WTC11 (cell line): ENCODE data around the gene AKIRIN1. TPM values are rescaled to one million over a fixed set of nuclear protein-coding genes. Genes with fewer than 3 reads are reported as not detected.

Experiments
- ATAC-seq: fragments of 200-7000 bp; cut with Tn5 transposase; 2 replicates; pipeline ENCODE4 v1.10.0; 2021; ENCODE audit warnings: mild to moderate bottlenecking, moderate library complexity
- CTCF ChIA-PET: fragments of 300-600 bp; sonication (Branson Sonifier 250); formaldehyde crosslinking; loops from one replicate; lab custom pipeline; 2021; ENCODE audit warnings: antibody characterized with exemption; lab: Charles Lee
- POLR2A ChIA-PET: fragments of 350-600 bp; sonication (Branson Sonifier 250); formaldehyde crosslinking; loops from one replicate; lab custom pipeline; 2021; ENCODE audit warnings: antibody characterized with exemption; lab: Charles Lee
- DNase-seq: peaks from one replicate; pipeline ENCODE4 v3.0.0; 2021; ENCODE audit warnings: low spot score
- H3K27ac Mint-ChIP-seq: 2 replicates; pipeline ENCODE4 v1.8.0; 2021; ENCODE audit warnings: mixed read lengths
- H3K27me3 Mint-ChIP-seq: 2 replicates; pipeline ENCODE4 v1.8.0; 2021; ENCODE audit warnings: low read depth, mild to moderate bottlenecking, moderate library complexity, mixed read lengths
- H3K36me3 Mint-ChIP-seq: 2 replicates; pipeline ENCODE4 v1.8.0; 2021; ENCODE audit warnings: mixed read lengths
- H3K4me1 Mint-ChIP-seq: 2 replicates; pipeline ENCODE4 v1.8.0; 2022; ENCODE audit warnings: mixed read lengths
- H3K4me3 Mint-ChIP-seq: 2 replicates; pipeline ENCODE4 v1.8.0; 2021; ENCODE audit warnings: mild to moderate bottlenecking, moderate library complexity, mixed read lengths
- H3K9me3 Mint-ChIP-seq: 2 replicates; pipeline ENCODE4 v1.8.0; 2021; ENCODE audit warnings: mixed read lengths
- CREB1 ChIP-seq: sonication (generic); formaldehyde crosslinking; IDR thresholded peaks from 2 replicates; pipeline ENCODE4 v1.8.0; 2023; ENCODE audit warnings: mild to moderate bottlenecking, missing genetic modification reagents
- CREM ChIP-seq: sonication (generic); formaldehyde crosslinking; IDR thresholded peaks from 2 replicates; pipeline ENCODE4 v1.8.1; 2022; ENCODE audit warnings: mild to moderate bottlenecking, missing genetic modification reagents, moderate library complexity
- FOXK1 ChIP-seq: sonication (generic); formaldehyde crosslinking; IDR thresholded peaks from 2 replicates; pipeline ENCODE4 v1.8.0; 2022; ENCODE audit warnings: mild to moderate bottlenecking, moderate library complexity, missing genetic modification reagents
- RELA ChIP-seq: sonication (generic); formaldehyde crosslinking; IDR thresholded peaks from 2 replicates; pipeline ENCODE4 v1.8.1; 2022; ENCODE audit warnings: missing genetic modification reagents, mild to moderate bottlenecking, borderline replicate concordance
- ZNF121 ChIP-seq: sonication (generic); formaldehyde crosslinking; IDR thresholded peaks from 2 replicates; pipeline ENCODE4 v1.8.0; 2023; ENCODE audit warnings: missing genetic modification reagents
- ZNF232 ChIP-seq: sonication (generic); formaldehyde crosslinking; IDR thresholded peaks from 2 replicates; pipeline ENCODE4 v1.8.0; 2022; ENCODE audit warnings: mild to moderate bottlenecking, missing genetic modification reagents
- ZNF263 ChIP-seq: sonication (generic); formaldehyde crosslinking; IDR thresholded peaks from 2 replicates; pipeline ENCODE4 v1.8.1; 2022; ENCODE audit warnings: low read depth, mild to moderate bottlenecking, moderate library complexity, missing genetic modification reagents
- ZNF317 ChIP-seq: sonication (generic); formaldehyde crosslinking; IDR thresholded peaks from 2 replicates; pipeline ENCODE4 v1.8.1; 2023; ENCODE audit warnings: low read depth, mild to moderate bottlenecking, moderate library complexity, missing genetic modification reagents, borderline replicate concordance
- total RNA-seq: library from RNA; stranded (reverse); gene quantifications from 3 replicates; pipeline ENCODE4 v1.2.3, GENCODE V29; 2021
- TF ChIP-seq, protein P1 (sequence below): sonication (generic); formaldehyde crosslinking; IDR thresholded peaks from 2 replicates; pipeline ENCODE4 v1.8.1; 2023; ENCODE audit warnings: mild to moderate bottlenecking, moderate library complexity, missing genetic modification reagents
- TF ChIP-seq, protein P2 (sequence below): sonication (generic); formaldehyde crosslinking; IDR thresholded peaks from 2 replicates; pipeline ENCODE4 v1.8.0; 2023; ENCODE audit warnings: missing genetic modification reagents, mild to moderate bottlenecking, borderline replicate concordance
- TF ChIP-seq, protein P3 (sequence below): fragments of 250-450 bp; sonication (Bioruptor Pico); IDR thresholded peaks from 2 replicates; pipeline ENCODE4 v1.9.0; 2021; ENCODE audit warnings: mild to moderate bottlenecking
- TF ChIP-seq, protein P4 (sequence below): fragments of 250-450 bp; sonication (Bioruptor Pico); conservative IDR thresholded peaks from 2 replicates; pipeline ENCODE4 v1.9.0; 2021; ENCODE audit warnings: mild to moderate bottlenecking
- TF ChIP-seq, protein P5 (sequence below): fragments of 250-450 bp; sonication (Bioruptor Pico); IDR thresholded peaks from 2 replicates; pipeline ENCODE4 v1.9.0; 2021; ENCODE audit warnings: mild to moderate bottlenecking, borderline replicate concordance
- TF ChIP-seq, protein P6 (sequence below): sonication (generic); formaldehyde crosslinking; IDR thresholded peaks from 2 replicates; pipeline ENCODE4 v1.8.1; 2023; ENCODE audit warnings: mild to moderate bottlenecking, missing genetic modification reagents, moderate library complexity
- TF ChIP-seq, protein P7 (sequence below): sonication (generic); formaldehyde crosslinking; IDR thresholded peaks from 2 replicates; pipeline ENCODE4 v1.8.0; 2022; ENCODE audit warnings: mild to moderate bottlenecking, missing genetic modification reagents
- TF ChIP-seq, protein P8 (sequence below): fragments of 200-600 bp; IDR thresholded peaks from 2 replicates; pipeline ENCODE4 v1.8.0; 2022; ENCODE audit warnings: antibody characterized with exemption

Gene AKIRIN1
- total RNA-seq, 1 experiment from 2014 or later: 183 TPM

DNA sequence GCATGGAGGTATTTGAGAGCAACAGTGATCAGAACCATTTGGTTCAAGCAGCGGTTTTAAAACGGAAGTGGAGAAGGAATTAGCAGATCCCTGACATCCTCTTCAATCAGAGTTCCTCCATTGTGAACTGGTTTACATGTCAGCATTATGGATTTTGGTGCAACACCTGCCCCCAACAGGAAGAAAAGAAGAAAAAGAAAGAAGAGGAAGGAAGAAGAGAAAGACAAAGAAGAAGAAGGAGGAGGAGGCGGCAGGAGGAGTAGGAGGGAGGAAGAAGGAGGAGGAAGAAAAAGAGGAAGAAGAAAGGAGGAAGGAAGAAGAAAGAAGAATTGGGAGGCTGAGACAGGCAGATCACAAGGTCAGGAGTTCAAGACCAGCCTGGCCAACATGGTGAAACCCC is 52.4 kb downstream of the AKIRIN1 start:
- peaks cover 20% of the 10 kb centered on the region; the same call in 1 of the 2 replicates for H3K36me3 Mint-ChIP-seq
- no peak overlapping the region for H3K4me3 Mint-ChIP-seq
- H3K9me3 Mint-ChIP-seq: no peaks in the 10 kb centered on the region
- H3K27me3 Mint-ChIP-seq: no peaks in the 10 kb centered on the region
- no peak for DNase-seq
- H3K27ac Mint-ChIP-seq: no peak overlapping the region; the same call in 1 of the 2 replicates
- ChIA-PET POLR2A (no interaction called here), CTCF (no interaction called here)
- ATAC-seq: no peak
- peaks cover 8% of the 10 kb centered on the region for H3K4me1 Mint-ChIP-seq
- no peak for TF ChIP-seq CREM
- no peak for TF ChIP-seq RELA (CRISPR knock-in tag)
- TF ChIP-seq, protein P1, sequence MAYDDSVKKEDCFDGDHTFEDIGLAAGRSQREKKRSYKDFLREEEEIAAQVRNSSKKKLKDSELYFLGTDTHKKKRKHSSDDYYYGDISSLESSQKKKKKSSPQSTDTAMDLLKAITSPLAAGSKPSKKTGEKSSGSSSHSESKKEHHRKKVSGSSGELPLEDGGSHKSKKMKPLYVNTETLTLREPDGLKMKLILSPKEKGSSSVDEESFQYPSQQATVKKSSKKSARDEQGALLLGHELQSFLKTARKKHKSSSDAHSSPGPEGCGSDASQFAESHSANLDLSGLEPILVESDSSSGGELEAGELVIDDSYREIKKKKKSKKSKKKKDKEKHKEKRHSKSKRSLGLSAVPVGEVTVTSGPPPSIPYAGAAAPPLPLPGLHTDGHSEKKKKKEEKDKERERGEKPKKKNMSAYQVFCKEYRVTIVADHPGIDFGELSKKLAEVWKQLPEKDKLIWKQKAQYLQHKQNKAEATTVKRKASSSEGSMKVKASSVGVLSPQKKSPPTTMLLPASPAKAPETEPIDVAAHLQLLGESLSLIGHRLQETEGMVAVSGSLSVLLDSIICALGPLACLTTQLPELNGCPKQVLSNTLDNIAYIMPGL: no peak
- TF ChIP-seq, protein P2, sequence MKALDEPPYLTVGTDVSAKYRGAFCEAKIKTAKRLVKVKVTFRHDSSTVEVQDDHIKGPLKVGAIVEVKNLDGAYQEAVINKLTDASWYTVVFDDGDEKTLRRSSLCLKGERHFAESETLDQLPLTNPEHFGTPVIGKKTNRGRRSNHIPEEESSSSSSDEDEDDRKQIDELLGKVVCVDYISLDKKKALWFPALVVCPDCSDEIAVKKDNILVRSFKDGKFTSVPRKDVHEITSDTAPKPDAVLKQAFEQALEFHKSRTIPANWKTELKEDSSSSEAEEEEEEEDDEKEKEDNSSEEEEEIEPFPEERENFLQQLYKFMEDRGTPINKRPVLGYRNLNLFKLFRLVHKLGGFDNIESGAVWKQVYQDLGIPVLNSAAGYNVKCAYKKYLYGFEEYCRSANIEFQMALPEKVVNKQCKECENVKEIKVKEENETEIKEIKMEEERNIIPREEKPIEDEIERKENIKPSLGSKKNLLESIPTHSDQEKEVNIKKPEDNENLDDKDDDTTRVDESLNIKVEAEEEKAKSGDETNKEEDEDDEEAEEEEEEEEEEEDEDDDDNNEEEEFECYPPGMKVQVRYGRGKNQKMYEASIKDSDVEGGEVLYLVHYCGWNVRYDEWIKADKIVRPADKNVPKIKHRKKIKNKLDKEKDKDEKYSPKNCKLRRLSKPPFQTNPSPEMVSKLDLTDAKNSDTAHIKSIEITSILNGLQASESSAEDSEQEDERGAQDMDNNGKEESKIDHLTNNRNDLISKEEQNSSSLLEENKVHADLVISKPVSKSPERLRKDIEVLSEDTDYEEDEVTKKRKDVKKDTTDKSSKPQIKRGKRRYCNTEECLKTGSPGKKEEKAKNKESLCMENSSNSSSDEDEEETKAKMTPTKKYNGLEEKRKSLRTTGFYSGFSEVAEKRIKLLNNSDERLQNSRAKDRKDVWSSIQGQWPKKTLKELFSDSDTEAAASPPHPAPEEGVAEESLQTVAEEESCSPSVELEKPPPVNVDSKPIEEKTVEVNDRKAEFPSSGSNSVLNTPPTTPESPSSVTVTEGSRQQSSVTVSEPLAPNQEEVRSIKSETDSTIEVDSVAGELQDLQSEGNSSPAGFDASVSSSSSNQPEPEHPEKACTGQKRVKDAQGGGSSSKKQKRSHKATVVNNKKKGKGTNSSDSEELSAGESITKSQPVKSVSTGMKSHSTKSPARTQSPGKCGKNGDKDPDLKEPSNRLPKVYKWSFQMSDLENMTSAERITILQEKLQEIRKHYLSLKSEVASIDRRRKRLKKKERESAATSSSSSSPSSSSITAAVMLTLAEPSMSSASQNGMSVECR: no peak
- no peak for TF ChIP-seq FOXK1 (CRISPR knock-in tag)
- TF ChIP-seq, protein P3, sequence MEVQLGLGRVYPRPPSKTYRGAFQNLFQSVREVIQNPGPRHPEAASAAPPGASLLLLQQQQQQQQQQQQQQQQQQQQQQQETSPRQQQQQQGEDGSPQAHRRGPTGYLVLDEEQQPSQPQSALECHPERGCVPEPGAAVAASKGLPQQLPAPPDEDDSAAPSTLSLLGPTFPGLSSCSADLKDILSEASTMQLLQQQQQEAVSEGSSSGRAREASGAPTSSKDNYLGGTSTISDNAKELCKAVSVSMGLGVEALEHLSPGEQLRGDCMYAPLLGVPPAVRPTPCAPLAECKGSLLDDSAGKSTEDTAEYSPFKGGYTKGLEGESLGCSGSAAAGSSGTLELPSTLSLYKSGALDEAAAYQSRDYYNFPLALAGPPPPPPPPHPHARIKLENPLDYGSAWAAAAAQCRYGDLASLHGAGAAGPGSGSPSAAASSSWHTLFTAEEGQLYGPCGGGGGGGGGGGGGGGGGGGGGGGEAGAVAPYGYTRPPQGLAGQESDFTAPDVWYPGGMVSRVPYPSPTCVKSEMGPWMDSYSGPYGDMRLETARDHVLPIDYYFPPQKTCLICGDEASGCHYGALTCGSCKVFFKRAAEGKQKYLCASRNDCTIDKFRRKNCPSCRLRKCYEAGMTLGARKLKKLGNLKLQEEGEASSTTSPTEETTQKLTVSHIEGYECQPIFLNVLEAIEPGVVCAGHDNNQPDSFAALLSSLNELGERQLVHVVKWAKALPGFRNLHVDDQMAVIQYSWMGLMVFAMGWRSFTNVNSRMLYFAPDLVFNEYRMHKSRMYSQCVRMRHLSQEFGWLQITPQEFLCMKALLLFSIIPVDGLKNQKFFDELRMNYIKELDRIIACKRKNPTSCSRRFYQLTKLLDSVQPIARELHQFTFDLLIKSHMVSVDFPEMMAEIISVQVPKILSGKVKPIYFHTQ (CRISPR knock-in tag): no peak
- no peak for TF ChIP-seq CREB1
- TF ChIP-seq, protein P4, sequence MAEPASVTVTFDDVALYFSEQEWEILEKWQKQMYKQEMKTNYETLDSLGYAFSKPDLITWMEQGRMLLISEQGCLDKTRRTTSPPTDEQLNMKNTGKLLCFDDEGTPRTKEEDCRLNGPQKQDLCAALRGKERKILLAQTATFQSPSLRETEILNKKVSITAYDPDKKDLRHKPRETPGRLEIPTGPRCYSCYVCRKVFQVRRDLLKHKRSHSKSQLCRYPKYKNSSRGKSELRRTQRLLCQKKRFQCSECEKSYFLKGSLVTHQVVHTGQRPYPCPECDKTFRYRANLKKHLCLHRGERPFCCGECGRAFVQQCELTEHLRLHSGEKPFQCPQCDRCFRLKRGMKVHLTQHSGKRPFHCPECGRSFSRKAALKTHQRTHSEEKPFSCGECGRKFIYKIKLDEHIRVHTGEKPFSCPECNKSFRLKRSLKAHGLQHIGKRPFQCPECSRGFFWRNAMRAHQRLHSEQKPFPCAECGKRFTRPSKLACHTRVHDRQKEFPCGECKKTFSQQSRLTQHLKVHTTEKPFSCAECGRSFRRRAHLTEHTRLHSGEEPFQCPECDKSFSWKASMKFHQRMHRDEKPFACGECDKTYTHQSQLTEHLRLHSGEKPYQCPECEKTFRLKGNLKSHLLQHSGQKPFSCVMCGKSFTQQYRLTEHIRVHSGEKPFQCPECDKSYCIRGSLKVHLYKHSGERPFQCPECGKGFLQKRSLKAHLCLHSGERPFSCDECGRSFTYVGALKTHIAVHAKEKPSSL (CRISPR knock-in tag): no peak
- TF ChIP-seq ZNF317: no peak
- TF ChIP-seq, protein P5, sequence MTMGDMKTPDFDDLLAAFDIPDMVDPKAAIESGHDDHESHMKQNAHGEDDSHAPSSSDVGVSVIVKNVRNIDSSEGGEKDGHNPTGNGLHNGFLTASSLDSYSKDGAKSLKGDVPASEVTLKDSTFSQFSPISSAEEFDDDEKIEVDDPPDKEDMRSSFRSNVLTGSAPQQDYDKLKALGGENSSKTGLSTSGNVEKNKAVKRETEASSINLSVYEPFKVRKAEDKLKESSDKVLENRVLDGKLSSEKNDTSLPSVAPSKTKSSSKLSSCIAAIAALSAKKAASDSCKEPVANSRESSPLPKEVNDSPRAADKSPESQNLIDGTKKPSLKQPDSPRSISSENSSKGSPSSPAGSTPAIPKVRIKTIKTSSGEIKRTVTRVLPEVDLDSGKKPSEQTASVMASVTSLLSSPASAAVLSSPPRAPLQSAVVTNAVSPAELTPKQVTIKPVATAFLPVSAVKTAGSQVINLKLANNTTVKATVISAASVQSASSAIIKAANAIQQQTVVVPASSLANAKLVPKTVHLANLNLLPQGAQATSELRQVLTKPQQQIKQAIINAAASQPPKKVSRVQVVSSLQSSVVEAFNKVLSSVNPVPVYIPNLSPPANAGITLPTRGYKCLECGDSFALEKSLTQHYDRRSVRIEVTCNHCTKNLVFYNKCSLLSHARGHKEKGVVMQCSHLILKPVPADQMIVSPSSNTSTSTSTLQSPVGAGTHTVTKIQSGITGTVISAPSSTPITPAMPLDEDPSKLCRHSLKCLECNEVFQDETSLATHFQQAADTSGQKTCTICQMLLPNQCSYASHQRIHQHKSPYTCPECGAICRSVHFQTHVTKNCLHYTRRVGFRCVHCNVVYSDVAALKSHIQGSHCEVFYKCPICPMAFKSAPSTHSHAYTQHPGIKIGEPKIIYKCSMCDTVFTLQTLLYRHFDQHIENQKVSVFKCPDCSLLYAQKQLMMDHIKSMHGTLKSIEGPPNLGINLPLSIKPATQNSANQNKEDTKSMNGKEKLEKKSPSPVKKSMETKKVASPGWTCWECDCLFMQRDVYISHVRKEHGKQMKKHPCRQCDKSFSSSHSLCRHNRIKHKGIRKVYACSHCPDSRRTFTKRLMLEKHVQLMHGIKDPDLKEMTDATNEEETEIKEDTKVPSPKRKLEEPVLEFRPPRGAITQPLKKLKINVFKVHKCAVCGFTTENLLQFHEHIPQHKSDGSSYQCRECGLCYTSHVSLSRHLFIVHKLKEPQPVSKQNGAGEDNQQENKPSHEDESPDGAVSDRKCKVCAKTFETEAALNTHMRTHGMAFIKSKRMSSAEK (CRISPR knock-in tag): no peak
- TF ChIP-seq ZNF232 (CRISPR knock-in tag): no peak
- TF ChIP-seq, protein P6, sequence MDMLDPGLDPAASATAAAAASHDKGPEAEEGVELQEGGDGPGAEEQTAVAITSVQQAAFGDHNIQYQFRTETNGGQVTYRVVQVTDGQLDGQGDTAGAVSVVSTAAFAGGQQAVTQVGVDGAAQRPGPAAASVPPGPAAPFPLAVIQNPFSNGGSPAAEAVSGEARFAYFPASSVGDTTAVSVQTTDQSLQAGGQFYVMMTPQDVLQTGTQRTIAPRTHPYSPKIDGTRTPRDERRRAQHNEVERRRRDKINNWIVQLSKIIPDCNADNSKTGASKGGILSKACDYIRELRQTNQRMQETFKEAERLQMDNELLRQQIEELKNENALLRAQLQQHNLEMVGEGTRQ: no peak
- TF ChIP-seq, protein P7, sequence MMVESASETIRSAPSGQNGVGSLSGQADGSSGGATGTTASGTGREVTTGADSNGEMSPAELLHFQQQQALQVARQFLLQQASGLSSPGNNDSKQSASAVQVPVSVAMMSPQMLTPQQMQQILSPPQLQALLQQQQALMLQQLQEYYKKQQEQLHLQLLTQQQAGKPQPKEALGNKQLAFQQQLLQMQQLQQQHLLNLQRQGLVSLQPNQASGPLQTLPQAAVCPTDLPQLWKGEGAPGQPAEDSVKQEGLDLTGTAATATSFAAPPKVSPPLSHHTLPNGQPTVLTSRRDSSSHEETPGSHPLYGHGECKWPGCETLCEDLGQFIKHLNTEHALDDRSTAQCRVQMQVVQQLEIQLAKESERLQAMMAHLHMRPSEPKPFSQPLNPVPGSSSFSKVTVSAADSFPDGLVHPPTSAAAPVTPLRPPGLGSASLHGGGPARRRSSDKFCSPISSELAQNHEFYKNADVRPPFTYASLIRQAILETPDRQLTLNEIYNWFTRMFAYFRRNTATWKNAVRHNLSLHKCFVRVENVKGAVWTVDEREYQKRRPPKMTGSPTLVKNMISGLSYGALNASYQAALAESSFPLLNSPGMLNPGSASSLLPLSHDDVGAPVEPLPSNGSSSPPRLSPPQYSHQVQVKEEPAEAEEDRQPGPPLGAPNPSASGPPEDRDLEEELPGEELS: no peak
- no peak for TF ChIP-seq ZNF263 (CRISPR knock-in tag)
- TF ChIP-seq, protein P8, sequence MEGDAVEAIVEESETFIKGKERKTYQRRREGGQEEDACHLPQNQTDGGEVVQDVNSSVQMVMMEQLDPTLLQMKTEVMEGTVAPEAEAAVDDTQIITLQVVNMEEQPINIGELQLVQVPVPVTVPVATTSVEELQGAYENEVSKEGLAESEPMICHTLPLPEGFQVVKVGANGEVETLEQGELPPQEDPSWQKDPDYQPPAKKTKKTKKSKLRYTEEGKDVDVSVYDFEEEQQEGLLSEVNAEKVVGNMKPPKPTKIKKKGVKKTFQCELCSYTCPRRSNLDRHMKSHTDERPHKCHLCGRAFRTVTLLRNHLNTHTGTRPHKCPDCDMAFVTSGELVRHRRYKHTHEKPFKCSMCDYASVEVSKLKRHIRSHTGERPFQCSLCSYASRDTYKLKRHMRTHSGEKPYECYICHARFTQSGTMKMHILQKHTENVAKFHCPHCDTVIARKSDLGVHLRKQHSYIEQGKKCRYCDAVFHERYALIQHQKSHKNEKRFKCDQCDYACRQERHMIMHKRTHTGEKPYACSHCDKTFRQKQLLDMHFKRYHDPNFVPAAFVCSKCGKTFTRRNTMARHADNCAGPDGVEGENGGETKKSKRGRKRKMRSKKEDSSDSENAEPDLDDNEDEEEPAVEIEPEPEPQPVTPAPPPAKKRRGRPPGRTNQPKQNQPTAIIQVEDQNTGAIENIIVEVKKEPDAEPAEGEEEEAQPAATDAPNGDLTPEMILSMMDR: no peak
- TF ChIP-seq ZNF121: no peak
